ENCODE results near the gene SEC24D.

The SEC24D gene

DNA sequence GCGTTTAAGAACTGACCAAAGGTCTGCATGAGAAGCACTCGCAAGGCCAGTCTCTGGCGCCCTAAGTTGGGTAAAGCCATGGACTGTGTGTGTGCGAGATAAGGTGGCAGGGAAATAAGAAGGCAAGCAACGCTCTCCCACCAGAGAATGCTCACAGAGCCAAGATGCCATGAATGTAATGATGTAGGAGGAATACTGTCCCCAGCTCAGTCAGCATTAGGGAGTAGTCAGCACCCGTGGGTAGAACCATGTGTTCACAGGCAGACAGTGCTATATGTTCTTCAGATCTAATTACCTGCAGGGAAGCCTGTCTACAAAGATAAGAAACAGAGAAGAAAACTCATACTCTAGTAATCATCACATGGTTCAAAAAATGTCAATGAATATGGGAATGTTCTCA is 68.8 kb downstream of the SEC24D start:
- TF ChIP-seq, protein P1, sequence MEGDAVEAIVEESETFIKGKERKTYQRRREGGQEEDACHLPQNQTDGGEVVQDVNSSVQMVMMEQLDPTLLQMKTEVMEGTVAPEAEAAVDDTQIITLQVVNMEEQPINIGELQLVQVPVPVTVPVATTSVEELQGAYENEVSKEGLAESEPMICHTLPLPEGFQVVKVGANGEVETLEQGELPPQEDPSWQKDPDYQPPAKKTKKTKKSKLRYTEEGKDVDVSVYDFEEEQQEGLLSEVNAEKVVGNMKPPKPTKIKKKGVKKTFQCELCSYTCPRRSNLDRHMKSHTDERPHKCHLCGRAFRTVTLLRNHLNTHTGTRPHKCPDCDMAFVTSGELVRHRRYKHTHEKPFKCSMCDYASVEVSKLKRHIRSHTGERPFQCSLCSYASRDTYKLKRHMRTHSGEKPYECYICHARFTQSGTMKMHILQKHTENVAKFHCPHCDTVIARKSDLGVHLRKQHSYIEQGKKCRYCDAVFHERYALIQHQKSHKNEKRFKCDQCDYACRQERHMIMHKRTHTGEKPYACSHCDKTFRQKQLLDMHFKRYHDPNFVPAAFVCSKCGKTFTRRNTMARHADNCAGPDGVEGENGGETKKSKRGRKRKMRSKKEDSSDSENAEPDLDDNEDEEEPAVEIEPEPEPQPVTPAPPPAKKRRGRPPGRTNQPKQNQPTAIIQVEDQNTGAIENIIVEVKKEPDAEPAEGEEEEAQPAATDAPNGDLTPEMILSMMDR (conservative IDR thresholded peaks at IDR 0.05): no peak
- H3K27ac ChIP-seq: no peak overlapping the region

DNA sequence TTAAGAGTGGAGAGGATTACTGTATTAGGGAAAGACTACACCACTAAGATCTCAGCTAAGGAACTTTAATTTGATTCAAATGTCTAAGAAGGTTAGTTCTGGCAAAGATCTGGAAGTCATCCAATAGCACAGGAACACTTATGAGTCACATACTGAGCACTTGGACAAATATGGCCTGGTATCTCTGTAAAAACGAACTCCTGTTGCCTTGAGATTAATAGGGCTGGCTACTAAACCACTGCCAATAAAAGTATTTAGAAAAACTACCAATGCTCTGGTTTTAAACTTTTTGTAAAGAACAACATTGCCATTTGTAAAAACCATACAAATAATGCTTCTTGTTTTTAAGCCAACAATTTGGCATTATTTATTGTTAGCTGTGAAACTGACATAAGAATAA is 70.5 kb downstream of the SEC24D start:
- TF ChIP-seq, protein P1 (conservative IDR thresholded peaks at IDR 0.05): no peak
- H3K27ac ChIP-seq: peak overlapping the region; percentile 27

DNA sequence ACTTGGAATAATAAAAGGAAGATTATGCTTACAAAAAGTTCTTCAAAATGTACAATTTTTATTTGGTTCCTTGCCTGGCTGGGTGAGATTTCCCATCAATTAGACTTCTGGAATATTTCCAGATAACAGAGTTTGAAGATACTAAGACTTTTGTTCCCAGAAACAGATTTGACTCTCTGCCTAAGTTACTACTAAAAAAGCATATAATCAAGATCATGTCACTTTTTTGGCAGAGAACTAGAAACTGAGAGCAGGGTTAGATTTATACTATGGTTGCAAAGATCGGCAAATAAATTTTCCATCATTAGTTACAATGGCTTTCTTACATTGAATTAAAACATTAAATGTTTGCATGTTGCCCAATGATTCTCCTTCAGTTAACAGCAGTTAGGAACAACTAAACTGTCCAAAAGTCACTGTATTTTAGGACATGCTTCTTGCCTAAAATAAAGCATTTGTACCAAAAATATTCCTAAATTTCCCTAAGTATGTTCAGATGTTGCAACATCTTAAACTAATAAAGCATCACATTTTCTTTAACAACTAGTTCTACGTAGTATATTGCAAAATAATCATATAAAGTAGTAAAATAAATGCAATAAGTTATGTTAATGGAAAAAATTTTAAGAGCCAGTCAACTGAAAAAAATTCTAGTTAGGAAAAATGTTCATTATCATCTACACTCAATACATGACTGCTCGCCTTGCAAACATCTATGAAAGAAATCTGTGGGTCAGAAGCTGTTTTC is 73.0 kb downstream of the SEC24D start:
- TF ChIP-seq, protein P1 (conservative IDR thresholded peaks at IDR 0.05): no peak
- no peak overlapping the region for H3K27ac ChIP-seq

DNA sequence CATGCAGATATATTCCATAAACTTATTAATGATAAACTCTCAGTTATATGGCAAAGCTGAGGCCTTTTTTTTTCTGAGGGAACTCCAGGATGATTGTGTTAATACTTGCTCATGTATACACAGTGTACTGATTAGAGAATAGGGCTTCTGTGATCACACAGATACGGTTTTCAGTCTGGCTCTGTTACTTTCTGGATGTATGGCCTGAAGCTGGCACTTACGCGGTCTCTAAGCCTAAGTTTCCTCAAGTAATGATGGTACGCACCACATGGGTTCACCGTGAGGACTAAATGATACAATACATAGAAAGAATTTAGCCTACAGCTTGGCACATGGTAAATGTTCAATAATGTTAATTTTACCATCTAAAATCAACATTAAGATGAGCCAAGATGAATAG is 73.8 kb downstream of the SEC24D start:
- H3K27ac ChIP-seq: no peak overlapping the region
- TF ChIP-seq, protein P1 (conservative IDR thresholded peaks at IDR 0.05): no peak

DNA sequence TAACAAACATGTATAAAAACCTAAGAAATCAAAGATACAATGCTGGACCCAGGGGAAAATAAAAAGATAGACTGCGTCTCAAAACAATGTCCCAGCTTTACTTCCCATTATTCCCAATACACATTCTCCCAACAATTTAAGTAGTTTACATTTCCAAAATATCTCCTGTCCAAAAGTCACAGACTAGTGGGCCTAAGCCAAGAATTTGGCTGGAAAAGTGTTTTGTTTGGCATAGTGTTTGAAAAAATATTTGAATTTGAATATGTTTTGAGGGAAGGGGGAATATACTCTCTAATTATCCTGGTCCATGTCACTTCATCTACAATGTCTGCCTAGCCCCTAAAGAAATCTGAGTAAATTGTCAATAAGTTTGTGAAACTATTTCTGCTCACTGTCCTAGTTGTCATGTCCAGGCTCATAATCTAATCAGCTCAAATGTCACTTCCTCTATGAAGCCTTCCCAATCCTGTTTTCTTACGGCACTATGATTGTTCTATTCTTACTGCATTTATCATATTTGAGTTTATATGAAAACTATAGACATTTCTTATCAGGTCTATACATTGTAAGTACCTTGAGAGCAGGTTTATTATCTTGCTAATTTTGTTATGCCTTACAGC is 74.4 kb downstream of the SEC24D start:
- TF ChIP-seq, protein P1 (conservative IDR thresholded peaks at IDR 0.05): no peak
- H3K27ac ChIP-seq: no peak overlapping the region

DNA sequence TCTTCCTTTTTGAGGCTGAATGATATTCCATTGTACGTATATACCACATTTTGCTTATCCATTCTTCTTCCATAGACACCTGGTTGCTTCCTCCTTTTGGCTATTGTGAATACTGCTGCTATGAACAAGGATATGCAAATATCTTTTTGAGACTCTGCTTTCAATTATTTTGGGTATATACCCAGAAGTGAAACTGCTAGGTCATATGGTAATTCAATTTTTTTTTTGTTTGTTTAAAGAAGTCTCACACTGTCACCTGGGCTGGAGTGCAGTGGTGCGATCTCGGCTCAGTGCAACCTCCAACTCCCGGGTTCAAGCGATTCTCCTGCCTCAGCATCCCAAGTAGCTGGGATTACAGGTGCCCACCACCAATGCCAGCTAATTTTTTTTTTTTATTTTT is 75.4 kb downstream of the SEC24D start:
- TF ChIP-seq, protein P1 (conservative IDR thresholded peaks at IDR 0.05): no peak
- H3K27ac ChIP-seq: no peak overlapping the region

DNA sequence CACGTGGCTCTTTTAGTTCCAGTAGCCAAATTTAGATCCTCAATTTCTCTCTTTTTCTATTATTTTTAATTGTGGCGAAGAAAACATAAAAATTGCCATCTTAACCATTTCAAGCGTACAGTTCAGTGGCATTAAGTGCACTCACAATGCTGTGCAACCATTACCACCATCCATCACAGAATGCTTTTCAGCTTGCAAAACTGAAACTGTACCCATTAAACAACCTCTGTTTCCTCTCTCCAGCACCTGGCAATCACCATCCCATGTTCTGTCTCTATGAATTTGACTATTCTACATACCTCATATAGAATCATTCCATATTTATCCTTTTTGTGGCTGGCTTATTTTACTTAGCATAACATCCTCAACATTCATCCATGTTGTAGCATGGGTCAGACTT is 75.8 kb downstream of the SEC24D start:
- TF ChIP-seq, protein P1 (conservative IDR thresholded peaks at IDR 0.05): no peak
- no peak overlapping the region for H3K27ac ChIP-seq
